ENCODE data around the gene SMYD3.

SMYD3 gene

GRCh38 chr1:245853291-245853690 lies 653.8 kb downstream of the SMYD3 start:
- Histone ChIP-seq H3K27me3 (ENCODE audit: insufficient read depth, poor library complexity, severe bottlenecking) (no peaks in the 10 kb centered on the region), H3K4me3 (replicated peaks; ENCODE audit: insufficient read depth, low read length) (no peak overlapping the region), H3K27ac (replicated peaks) (no peak overlapping the region)
- no peak for DNase-seq (ENCODE audit: low read depth in 1 of 2, low spot score in 1 of 2)
- no peak for TF ChIP-seq GABPA (IDR thresholded peaks at IDR 0.05; ENCODE audit: low read depth)

GRCh38 chr1:245843101-245843500 lies 664.0 kb downstream of the SMYD3 start:
- TF ChIP-seq POLR2AphosphoS5 (IDR thresholded peaks at IDR 0.05; ENCODE audit: low read depth) (no peak), SPI1 (IDR thresholded peaks at IDR 0.05; ENCODE audit: borderline replicate concordance, low read depth) (no peak), CTCF (IDR thresholded peaks at IDR 0.05; ENCODE audit: insufficient read depth, low read length) (no peak), GABPA (IDR thresholded peaks at IDR 0.05; ENCODE audit: low read depth) (no peak), REST (IDR thresholded peaks at IDR 0.05; ENCODE audit: insufficient replicate concordance, low read depth) (no peak)
- H3K4me3 ChIP-seq (replicated peaks; ENCODE audit: insufficient read depth, low read length) = no peak overlapping the region
- H3K27me3 ChIP-seq (ENCODE audit: insufficient read depth, poor library complexity, severe bottlenecking) = no peaks in the 10 kb centered on the region
- no peak overlapping the region for H3K27ac ChIP-seq (replicated peaks)
- no peak for DNase-seq (ENCODE audit: low read depth in 1 of 2, low spot score in 1 of 2)

- TF ChIP-seq REST (IDR thresholded peaks at IDR 0.05; ENCODE audit: insufficient replicate concordance, low read depth) (no peak), GABPA (IDR thresholded peaks at IDR 0.05; ENCODE audit: low read depth) (no peak), POLR2AphosphoS5 (IDR thresholded peaks at IDR 0.05; ENCODE audit: low read depth) (no peak), SPI1 (IDR thresholded peaks at IDR 0.05; ENCODE audit: borderline replicate concordance, low read depth) (no peak), CTCF (IDR thresholded peaks at IDR 0.05; ENCODE audit: insufficient read depth, low read length) (no peak)
- H3K27ac ChIP-seq (replicated peaks) = no peak overlapping the region
- H3K4me3 ChIP-seq (replicated peaks; ENCODE audit: insufficient read depth, low read length) = no peak overlapping the region
- DNase-seq (ENCODE audit: low read depth in 1 of 2, low spot score in 1 of 2) = no peak
- H3K27me3 ChIP-seq (ENCODE audit: insufficient read depth, poor library complexity, severe bottlenecking) = no peaks in the 10 kb centered on the region
Observed at GRCh38 chr1:245842106-245842505, 665.0 kb downstream of the SMYD3 start.

GRCh38 chr1:245840971-245841370 lies 666.1 kb downstream of the SMYD3 start:
- no peak overlapping the region for H3K4me3 ChIP-seq (replicated peaks; ENCODE audit: insufficient read depth, low read length)
- no peaks in the 10 kb centered on the region for H3K27me3 ChIP-seq (ENCODE audit: insufficient read depth, poor library complexity, severe bottlenecking)
- no peak for DNase-seq (ENCODE audit: low read depth in 1 of 2, low spot score in 1 of 2)
- TF ChIP-seq POLR2AphosphoS5 (IDR thresholded peaks at IDR 0.05; ENCODE audit: low read depth) (no peak), CTCF (IDR thresholded peaks at IDR 0.05; ENCODE audit: insufficient read depth, low read length) (no peak), GABPA (IDR thresholded peaks at IDR 0.05; ENCODE audit: low read depth) (no peak), REST (IDR thresholded peaks at IDR 0.05; ENCODE audit: insufficient replicate concordance, low read depth) (no peak), SPI1 (IDR thresholded peaks at IDR 0.05; ENCODE audit: borderline replicate concordance, low read depth) (no peak)
- H3K27ac ChIP-seq (replicated peaks) = no peak overlapping the region
